ENCODE measurements around the gene CALCOCO1. TPM values are rescaled to one million over a fixed set of nuclear protein-coding genes. Genes with fewer than 3 reads are reported as not detected.

Gene CALCOCO1, protein sequence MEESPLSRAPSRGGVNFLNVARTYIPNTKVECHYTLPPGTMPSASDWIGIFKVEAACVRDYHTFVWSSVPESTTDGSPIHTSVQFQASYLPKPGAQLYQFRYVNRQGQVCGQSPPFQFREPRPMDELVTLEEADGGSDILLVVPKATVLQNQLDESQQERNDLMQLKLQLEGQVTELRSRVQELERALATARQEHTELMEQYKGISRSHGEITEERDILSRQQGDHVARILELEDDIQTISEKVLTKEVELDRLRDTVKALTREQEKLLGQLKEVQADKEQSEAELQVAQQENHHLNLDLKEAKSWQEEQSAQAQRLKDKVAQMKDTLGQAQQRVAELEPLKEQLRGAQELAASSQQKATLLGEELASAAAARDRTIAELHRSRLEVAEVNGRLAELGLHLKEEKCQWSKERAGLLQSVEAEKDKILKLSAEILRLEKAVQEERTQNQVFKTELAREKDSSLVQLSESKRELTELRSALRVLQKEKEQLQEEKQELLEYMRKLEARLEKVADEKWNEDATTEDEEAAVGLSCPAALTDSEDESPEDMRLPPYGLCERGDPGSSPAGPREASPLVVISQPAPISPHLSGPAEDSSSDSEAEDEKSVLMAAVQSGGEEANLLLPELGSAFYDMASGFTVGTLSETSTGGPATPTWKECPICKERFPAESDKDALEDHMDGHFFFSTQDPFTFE
- total RNA-seq: 258 TPM

DNA sequence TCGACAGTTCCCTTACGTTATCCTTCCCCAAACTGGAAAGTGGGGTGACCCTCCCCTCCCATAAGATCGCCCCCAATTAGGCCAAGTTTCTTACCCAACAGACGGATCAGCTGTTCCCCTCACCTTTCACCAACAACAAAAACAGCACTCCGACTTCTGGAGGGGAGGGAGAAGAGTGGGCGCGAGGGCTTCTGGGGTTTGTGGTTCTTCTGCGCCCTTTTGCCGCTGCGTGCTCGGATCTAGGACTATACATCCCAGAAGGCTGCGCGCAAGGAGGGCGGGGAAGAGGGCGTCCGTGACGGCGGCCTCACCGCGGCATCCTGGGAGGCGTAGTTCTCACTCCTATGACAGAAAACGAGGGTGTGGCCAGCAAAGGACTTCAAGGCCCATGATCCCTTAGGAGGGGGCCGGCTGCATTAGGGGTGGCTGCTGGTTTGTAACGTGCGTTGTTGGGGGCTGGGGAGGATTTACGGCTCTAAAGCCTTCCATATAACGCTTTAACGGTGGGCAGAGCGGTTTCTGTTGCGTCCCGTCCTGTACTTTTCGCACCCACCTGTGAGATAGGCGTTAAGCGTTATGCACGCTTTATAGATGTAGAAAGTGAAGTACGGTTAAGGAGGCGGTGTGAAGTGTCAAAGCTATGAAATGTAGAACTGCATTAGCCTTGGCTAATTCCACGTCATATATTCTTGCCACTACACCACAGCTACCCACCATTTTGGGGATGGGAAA, at the start of gene CALCOCO1:
TSS of gene CALCOCO1 (minus strand) at position 143 of the 732 bp plus-strand sequence. CDS start 2,210 bp downstream, outside the sequence.
- H3K27me3 ChIP-seq: no peaks in the 10 kb centered on the region
- peak within 1 kb of the TSS; percentile 81 to 87 for H3K4me3 ChIP-seq
- no peaks in the 10 kb centered on the region for H3K9me3 ChIP-seq
- peak within 1 kb of the TSS; percentile 66 to 85 for H3K27ac ChIP-seq
- intact Hi-C loops (cut with DNase I): loop anchor here (2.0 kb wide), 1 partner anchor 553 kb away; the partner anchor contains the start of genes CBX5 and HNRNPA1
- peaks cover 8 to 27% of the 10 kb centered on the region in 2 donors for H3K4me1 ChIP-seq
- TF ChIP-seq, protein P1, sequence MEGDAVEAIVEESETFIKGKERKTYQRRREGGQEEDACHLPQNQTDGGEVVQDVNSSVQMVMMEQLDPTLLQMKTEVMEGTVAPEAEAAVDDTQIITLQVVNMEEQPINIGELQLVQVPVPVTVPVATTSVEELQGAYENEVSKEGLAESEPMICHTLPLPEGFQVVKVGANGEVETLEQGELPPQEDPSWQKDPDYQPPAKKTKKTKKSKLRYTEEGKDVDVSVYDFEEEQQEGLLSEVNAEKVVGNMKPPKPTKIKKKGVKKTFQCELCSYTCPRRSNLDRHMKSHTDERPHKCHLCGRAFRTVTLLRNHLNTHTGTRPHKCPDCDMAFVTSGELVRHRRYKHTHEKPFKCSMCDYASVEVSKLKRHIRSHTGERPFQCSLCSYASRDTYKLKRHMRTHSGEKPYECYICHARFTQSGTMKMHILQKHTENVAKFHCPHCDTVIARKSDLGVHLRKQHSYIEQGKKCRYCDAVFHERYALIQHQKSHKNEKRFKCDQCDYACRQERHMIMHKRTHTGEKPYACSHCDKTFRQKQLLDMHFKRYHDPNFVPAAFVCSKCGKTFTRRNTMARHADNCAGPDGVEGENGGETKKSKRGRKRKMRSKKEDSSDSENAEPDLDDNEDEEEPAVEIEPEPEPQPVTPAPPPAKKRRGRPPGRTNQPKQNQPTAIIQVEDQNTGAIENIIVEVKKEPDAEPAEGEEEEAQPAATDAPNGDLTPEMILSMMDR (IDR thresholded peaks at IDR 0.05): no peak
- DNase-seq (ENCODE audit: low spot score in 2 of 2): peak; percentile 96 to 99
- H3K36me3 ChIP-seq: peaks cover 20 to 26% of the 10 kb centered on the region in 2 donors

DNA sequence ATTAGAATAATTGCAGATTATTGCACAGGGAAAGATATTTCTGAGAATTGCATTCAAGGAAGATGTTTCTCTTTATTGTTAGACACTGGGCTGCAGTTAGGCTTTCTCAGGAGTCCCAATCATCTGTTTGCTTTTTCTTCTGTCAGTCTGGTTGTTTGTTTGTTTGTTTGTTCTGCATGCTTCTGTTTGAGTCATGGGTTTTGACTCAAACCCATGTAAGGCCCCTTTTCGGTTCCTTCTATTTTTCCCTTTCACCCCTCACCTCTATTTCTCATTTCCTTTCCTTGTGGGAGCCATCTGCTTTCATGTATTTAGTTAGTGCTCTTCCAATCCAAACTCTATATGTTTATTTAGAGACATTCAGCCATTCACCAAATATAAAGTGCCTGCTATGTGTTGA, 49.6 kb upstream of the CALCOCO1 start:
- no peak overlapping the region for H3K27ac ChIP-seq
- H3K9me3 ChIP-seq: no peaks in the 10 kb centered on the region
- H3K36me3 ChIP-seq: no peaks in the 10 kb centered on the region
- no peak overlapping the region for H3K4me3 ChIP-seq
- no peaks in the 10 kb centered on the region for H3K4me1 ChIP-seq
- no peaks in the 10 kb centered on the region for H3K27me3 ChIP-seq
- TF ChIP-seq, protein P1 (IDR thresholded peaks at IDR 0.05): no peak
- no peak for DNase-seq (ENCODE audit: low spot score in 2 of 2)
- intact Hi-C loops (cut with DNase I): no loop called here

DNA sequence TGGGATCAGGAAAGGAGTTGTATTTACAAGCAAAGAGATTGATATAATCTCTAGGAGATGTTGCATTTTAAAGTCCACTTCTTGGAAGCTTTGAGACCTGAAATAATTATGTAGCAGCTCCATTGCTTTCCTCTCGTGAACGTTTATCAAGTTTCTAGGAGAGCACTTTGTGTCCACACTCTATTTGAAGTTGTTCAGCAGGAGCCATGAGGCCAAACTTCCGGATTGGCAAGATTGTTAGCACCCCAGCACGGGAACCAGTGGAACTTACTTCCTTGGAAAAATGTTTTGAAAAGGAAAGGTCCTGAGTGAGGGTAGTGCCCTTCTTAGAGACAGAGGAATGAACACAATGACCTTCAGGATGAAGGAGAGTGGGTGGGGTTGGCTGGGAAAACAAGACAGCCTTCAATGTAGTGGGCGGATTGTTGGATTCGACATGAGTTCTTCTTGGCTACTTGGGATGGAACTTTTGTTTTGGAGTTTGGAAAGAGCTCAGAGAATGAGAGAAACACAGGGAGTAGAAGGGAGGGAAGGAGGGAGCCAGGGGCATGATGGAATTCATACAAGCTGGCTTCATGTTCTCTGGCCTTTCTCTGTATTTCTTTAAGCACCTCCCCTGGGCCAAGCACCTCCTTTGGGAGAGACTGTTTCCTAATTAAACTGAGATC, 48.4 kb upstream of the CALCOCO1 start:
- no peaks in the 10 kb centered on the region for H3K9me3 ChIP-seq
- intact Hi-C loops (cut with DNase I): no loop called here

DNA sequence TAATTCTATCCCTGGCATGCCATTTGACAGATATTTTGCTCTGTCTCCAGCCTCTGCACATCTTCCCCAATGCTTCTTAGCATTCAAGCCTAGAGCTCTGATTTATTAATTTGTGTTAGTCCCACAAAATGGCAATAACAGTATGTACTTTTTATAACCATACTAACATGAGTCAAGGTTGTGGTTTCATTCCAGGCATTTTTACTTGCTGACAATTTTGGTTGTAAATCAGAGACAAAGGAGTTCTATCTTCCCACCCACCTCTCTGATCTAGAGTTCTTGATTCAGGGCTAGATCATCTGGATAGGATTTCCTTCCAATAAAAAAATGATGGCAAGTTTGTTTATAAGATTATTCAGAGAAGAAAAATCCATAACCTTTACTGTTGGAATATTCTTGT, 43.0 kb upstream of the CALCOCO1 start:
- no peak overlapping the region for H3K27ac ChIP-seq
- no peaks in the 10 kb centered on the region for H3K27me3 ChIP-seq
- H3K4me1 ChIP-seq: no peaks in the 10 kb centered on the region
- no peaks in the 10 kb centered on the region for H3K36me3 ChIP-seq
- no peaks in the 10 kb centered on the region for H3K9me3 ChIP-seq
- H3K4me3 ChIP-seq: no peak overlapping the region
- intact Hi-C loops (cut with DNase I): no loop called here
- TF ChIP-seq, protein P1 (IDR thresholded peaks at IDR 0.05): no peak
- no peak for DNase-seq (ENCODE audit: low spot score in 2 of 2)

More for the DNA sequence above, 48.4 kb upstream of the CALCOCO1 start:
- H3K36me3 ChIP-seq: no peaks in the 10 kb centered on the region
- H3K4me1 ChIP-seq: no peaks in the 10 kb centered on the region
- DNase-seq (ENCODE audit: low spot score in 2 of 2): peak in 1 of 2 donors; percentile 72
- H3K4me3 ChIP-seq: no peak overlapping the region
- H3K27ac ChIP-seq: peak overlapping the region; percentile 45 to 65
- H3K27me3 ChIP-seq: no peaks in the 10 kb centered on the region
- TF ChIP-seq, protein P1 (IDR thresholded peaks at IDR 0.05): no peak

DNA sequence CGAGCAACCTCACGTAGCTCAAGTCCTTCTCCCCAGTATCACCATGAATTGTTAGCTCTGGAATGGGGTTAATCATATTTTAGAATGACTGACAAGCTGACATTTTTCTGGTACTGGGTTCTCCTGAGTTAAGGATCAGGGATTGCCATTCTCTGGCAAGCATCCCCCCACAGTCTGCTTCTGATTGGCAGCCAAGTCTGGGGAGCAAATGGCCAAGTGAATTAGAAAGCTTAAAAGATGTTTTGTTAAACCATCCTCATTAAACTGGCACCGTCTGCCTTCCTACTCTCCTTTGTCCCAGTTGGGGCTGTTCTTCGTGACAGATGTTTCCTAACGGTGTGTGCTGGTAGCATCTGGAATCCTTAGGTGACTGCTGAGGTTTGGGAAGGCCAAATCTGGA, 41.7 kb upstream of the CALCOCO1 start:
- intact Hi-C loops (cut with DNase I): no loop called here
- Histone ChIP-seq H3K9me3 (no peaks in the 10 kb centered on the region), H3K27me3 (no peaks in the 10 kb centered on the region), H3K4me1 (no peaks in the 10 kb centered on the region), H3K4me3 (no peak overlapping the region), H3K27ac (no peak overlapping the region), H3K36me3 (no peaks in the 10 kb centered on the region)
- TF ChIP-seq, protein P1 (IDR thresholded peaks at IDR 0.05): no peak
- no peak for DNase-seq (ENCODE audit: low spot score in 2 of 2)
